IPS DF 6.9 (cell line): ENCODE data around the gene GPHB5.

Experiments used
- DNase-seq: peaks from one replicate; pipeline ENCODE4 v3.0.0-alpha.2; 2013; ENCODE audit warnings: low read depth, low spot score
- H3K27ac ChIP-seq: one replicate; pipeline ENCODE4 v1.5.1; 2013; ENCODE audit warnings: low read length, control low read depth
- H3K27me3 ChIP-seq: 2 replicates; pipeline ENCODE4 v1.6.1; 2013; ENCODE audit warnings: mild to moderate bottlenecking, low read length; ENCODE audit not compliant: control insufficient read depth, insufficient read depth
- H3K36me3 ChIP-seq: 2 replicates; pipeline ENCODE4 v1.6.1; 2013; ENCODE audit warnings: low read length; ENCODE audit not compliant: control insufficient read depth, insufficient read depth
- H3K4me1 ChIP-seq: 2 replicates; pipeline ENCODE4 v1.6.1; 2013; ENCODE audit warnings: low read length; ENCODE audit not compliant: control insufficient read depth, insufficient read depth
- H3K4me3 ChIP-seq: 2 replicates; pipeline ENCODE4 v1.5.1; 2013; ENCODE audit warnings: mild to moderate bottlenecking, low read length
- H3K9me3 ChIP-seq: 2 replicates; pipeline ENCODE4 v1.6.1; 2013; ENCODE audit warnings: low read length, inconsistent platforms; ENCODE audit not compliant: control insufficient read depth, insufficient read depth
- WGBS: extraction: QIAGEN DNeasy Blood & Tissue Kit; methylation state at CpG from one replicate; pipeline ENCODE4 v1.1.7; 2013; ENCODE audit warnings: mixed read lengths, missing lambda C conversion rate; ENCODE audit not compliant: insufficient read length, insufficient coverage; 5-methylcytosine and 5-hydroxymethylcytosine counted together

The GPHB5 gene

DNA sequence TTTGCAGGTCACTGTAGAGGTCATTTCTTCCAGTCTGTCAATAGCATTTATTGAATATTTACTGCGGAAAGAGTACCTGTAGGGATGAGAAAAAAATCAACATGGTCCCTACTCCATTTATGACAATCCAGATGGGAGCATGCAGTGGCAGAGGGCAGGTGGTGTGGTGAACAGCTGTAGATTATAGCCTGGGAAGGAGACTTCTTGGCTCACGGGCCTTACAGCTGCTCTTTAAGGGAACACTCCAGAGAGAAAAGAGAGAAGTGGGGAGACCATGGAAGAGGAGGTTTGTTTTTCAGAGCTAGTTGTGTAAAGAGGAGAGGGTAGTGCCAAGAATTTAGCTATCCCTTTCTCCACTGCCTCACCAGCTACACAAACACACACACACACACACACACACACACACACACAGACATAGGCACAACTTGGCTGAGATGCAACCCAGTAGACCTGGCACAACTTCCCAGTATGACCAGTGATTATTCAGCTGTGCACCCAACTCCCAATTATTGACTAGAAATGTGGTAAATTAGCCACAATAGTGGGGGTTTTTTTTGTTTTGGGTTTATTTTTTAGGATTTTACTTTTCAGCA is 41.0 kb downstream of the GPHB5 start:
- H3K27ac ChIP-seq, result no peak overlapping the region
- DNase-seq, result no peak
- no peak overlapping the region for H3K4me3 ChIP-seq
- H3K9me3 ChIP-seq, result no peaks in the 10 kb centered on the region
- H3K4me1 ChIP-seq, result no peaks in the 10 kb centered on the region
- H3K36me3 ChIP-seq, result no peaks in the 10 kb centered on the region
- no peaks in the 10 kb centered on the region for H3K27me3 ChIP-seq
- WGBS, result no CpG with 5 or more reads among the region's 2 CpGs

DNA sequence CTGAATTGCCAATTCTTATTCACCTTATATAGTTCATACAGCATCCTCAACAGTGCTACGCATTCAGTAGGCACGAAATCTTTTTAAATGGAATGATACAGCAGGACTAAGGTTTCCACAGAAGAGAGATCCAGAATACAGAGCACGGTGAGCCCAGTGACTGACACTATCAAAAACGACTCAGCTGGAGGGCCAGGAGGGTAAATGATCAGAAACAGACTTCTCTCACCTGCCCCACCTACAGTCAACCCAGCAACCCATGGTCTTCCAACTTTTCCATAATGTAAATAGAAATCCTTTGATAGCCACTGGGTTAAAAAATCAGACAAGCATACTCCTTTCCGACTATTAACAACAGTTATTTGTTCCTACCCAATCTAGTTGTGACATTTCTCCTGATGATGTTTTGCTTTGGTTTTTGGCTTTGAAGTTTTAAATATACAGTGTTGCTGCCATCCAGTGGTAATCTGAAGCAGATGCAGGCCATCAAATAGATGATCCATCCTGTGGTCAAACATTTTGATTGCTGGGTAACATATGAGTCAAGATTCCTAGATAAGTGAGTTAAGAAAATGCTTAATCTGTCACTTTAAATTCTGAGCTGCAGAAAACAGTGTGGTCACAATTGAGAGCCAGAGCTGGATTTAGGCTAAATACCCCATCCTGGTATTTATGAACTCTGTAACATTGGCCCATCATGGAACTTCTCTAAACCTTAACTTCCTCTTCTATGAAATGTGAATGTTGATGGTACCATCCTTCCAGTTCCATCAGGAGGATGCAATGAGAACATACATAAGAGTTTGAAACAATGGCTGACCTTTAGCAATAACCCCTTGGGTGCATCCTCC is 42.0 kb downstream of the GPHB5 start:
- WGBS, result no CpG with 5 or more reads among the region's 5 CpGs
- H3K4me1 ChIP-seq, result no peaks in the 10 kb centered on the region
- DNase-seq, result no peak
- H3K36me3 ChIP-seq, result no peaks in the 10 kb centered on the region
- no peak overlapping the region for H3K27ac ChIP-seq
- H3K9me3 ChIP-seq, result no peaks in the 10 kb centered on the region
- no peak overlapping the region for H3K4me3 ChIP-seq
- no peaks in the 10 kb centered on the region for H3K27me3 ChIP-seq

DNA sequence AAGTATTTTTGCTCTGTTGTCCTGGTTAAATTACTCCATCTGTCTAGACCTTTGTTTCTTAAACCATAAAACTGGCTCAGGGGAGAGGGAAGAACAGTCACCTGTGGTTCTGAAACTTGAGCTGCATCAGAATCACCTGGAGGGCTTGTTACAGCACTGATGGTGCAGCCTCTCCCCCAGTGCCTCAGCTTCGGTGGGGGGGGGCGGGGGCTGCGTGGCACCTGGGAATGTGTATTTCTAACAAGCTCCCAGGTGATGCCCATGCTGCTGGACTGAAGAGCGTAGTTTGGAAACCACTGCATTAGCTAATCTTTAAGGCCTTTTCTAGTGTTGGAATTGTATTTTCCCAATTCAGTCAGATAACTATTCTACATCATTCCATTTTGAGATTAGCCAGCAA is 42.7 kb downstream of the GPHB5 start:
- Histone ChIP-seq H3K27me3 (no peaks in the 10 kb centered on the region), H3K27ac (no peak overlapping the region), H3K36me3 (no peaks in the 10 kb centered on the region), H3K4me1 (no peaks in the 10 kb centered on the region), H3K9me3 (no peaks in the 10 kb centered on the region), H3K4me3 (no peak overlapping the region)
- WGBS, result no CpG with 5 or more reads among the region's 4 CpGs
- DNase-seq, result no peak

DNA sequence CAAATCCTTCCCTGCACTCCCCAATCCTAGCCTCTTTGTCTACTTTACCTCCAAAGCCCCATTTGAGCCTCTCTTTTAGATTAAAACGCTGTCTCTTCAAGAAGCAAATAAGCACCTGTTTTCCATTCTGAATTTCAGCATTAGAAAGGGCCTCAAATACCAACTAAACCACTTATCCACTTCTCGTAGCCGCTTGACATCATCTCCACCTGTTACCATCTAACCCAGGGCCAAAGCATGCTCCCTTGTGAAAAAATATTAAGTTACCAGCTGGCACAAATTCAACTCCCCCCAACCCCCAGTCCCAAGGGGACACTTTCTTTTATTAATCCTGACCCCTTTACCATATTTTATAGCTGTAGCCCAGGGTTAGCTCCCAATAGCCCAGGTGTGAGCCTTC is 43.1 kb downstream of the GPHB5 start:
- Histone ChIP-seq H3K27ac (no peak overlapping the region), H3K36me3 (no peaks in the 10 kb centered on the region)
- no CpG with 5 or more reads among the region's 3 CpGs for WGBS

DNA sequence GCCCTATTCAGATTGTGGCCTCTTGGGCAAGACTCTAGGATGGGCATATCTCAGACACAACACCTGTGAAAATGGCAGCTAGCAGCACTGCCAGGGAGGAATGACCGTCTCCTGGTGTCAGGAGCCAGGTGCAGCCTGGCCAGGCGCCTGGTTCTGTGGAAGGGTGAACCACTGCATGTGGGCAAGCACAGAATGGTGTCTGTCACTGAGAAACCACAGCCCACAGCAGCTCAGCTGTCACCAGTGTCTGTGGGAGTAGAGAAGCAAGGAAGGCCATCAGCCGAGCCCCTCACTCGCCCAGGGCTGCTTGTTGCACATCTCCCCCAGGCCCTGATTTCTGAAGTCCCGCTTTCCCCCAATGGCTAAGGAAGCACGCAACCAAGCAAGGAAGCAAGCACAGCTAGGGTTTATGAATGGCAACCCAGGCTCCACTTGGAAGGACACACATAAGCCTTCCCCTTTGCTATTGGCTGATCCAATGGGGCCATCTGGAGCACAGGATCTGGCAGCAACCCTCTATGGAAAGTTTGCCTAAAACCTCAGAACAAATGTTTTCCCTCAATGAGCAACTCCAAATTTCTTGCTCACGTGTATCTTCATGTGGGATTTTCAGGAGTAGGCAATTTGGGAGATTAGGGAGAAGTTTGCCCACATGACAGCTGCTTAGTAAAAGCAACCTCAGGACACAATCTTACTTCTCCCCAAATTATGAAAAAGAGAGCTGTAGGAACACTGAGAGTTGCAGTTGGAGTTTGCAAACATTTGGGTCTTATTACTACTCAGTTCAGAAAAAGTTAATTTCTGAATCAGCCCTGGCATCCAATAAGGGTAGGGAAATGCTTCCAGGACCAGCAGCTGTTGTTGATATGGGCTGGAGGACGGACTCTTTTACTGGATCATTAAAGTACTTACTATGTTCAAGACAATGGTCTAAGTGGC is 44.7 kb downstream of the GPHB5 start:
- no peak for DNase-seq
- Histone ChIP-seq H3K4me3 (no peak overlapping the region), H3K27me3 (no peaks in the 10 kb centered on the region), H3K9me3 (no peaks in the 10 kb centered on the region), H3K4me1 (no peaks in the 10 kb centered on the region), H3K36me3 (no peaks in the 10 kb centered on the region), H3K27ac (no peak overlapping the region)
- no CpG with 5 or more reads among the region's 8 CpGs for WGBS

More for the DNA sequence above, 43.1 kb downstream of the GPHB5 start:
- Histone ChIP-seq H3K27me3 (no peaks in the 10 kb centered on the region), H3K4me3 (no peak overlapping the region), H3K4me1 (no peaks in the 10 kb centered on the region), H3K9me3 (no peaks in the 10 kb centered on the region)
- DNase-seq, result no peak

DNA sequence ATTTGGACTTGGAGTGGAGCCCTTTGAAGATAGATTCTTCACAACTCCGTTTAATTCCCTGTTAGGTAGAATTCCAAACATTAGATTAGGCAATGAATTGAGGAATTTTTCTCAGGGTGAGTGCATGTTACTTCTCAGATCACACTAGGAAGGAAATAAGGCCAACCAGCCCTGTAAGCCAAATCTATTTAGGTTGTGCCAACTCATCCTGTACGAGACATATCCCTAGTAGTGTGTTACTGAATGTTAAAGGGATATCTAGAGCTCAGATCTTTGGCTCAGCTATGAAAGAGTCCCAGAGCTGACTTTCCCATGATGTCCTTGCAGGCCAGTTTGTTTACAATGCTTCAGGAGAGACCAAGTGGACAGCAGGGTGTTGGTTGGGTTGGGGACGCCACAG is 45.6 kb downstream of the GPHB5 start:
- Histone ChIP-seq H3K27me3 (no peaks in the 10 kb centered on the region), H3K9me3 (no peaks in the 10 kb centered on the region), H3K4me1 (no peaks in the 10 kb centered on the region), H3K4me3 (no peak overlapping the region), H3K27ac (no peak overlapping the region), H3K36me3 (no peaks in the 10 kb centered on the region)
- no peak for DNase-seq
- no CpG with 5 or more reads among the region's 3 CpGs for WGBS

DNA sequence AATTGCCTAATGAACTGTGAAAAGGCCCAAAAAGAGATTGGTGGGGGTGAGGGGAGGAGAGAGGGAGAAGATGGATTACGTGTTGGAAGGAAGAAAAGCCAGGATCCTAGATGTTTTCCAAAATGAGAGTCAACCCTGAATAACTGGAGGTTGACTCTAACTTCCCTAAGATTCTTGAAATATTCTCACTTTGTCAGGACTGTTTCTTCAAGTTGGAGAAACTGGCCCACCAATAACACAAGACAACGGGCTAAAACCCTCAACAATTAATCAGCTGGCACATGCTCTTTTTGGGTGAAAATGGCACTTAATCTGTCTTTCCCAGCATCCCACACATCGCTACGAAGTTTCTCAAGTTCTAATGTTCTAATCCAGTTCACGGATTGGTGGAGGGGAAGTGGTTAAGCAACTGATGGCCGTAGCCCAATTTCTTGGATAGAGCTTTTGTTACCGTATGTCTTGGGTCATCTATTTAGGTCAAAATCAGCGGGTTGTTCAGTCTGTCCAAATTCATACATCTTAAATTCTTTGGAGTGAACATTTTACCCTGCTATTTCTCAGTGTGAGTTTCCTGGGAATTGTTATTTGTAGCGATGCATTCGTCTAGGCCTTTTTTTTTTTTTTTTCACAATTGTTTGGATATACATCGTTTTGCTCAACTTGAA is 49.0 kb downstream of the GPHB5 start:
- no peaks in the 10 kb centered on the region for H3K4me1 ChIP-seq
- H3K27ac ChIP-seq, result no peak overlapping the region
- H3K4me3 ChIP-seq, result no peak overlapping the region
- no CpG with 5 or more reads among the region's 11 CpGs for WGBS
- no peaks in the 10 kb centered on the region for H3K27me3 ChIP-seq
- H3K9me3 ChIP-seq, result no peaks in the 10 kb centered on the region
- DNase-seq, result no peak
- H3K36me3 ChIP-seq, result no peaks in the 10 kb centered on the region; the same call in 1 of the 2 replicates

DNA sequence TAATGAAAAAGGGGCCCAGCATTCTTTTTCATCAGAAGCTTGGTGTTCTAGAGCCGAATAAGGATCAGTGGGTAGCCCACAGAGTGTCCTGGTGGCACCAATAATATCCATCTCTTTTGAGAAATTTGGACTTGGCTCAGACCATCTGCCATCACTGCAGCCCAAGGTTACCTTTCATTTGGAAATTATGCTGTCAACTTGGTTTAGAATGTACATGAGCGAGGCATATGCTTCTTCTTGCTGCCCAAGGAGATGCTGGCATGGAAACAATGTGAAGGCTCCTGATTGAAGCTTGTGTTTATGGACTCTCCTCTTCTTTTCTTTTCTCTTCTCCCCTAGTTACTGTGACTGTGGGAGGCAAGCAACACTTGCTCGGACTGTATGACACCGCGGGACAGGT is 50.0 kb downstream of the GPHB5 start:
- no peaks in the 10 kb centered on the region for H3K9me3 ChIP-seq
- H3K4me3 ChIP-seq, result no peak overlapping the region
- no peaks in the 10 kb centered on the region for H3K27me3 ChIP-seq
- DNase-seq, result no peak
- no peaks in the 10 kb centered on the region for H3K4me1 ChIP-seq
- no peak overlapping the region for H3K27ac ChIP-seq
- no CpG with 5 or more reads among the region's 5 CpGs for WGBS
- no peaks in the 10 kb centered on the region; the same call in 1 of the 2 replicates for H3K36me3 ChIP-seq

DNA sequence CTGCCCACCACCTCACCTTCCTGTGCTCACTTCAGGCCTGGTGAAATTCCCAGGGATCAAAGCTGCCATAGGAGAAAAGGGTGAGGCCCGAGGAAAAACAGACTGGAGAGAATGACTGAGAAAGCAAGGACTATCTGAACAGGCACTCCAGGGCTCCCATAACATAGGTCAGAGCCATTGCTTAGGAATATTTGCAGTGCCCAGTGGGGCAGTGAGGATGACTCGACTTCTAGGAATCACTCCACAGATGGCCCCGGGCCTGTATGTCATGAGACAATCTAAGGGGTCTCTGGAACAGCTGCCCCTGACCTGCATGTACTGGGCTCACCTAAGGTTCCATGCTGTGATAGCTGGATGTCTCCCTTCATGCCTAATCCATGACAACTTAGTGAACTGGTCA is 51.6 kb downstream of the GPHB5 start:
- Histone ChIP-seq H3K9me3 (no peaks in the 10 kb centered on the region), H3K27me3 (no peaks in the 10 kb centered on the region), H3K27ac (no peak overlapping the region), H3K36me3 (no peaks in the 10 kb centered on the region; the same call in 1 of the 2 replicates), H3K4me3 (no peak overlapping the region), H3K4me1 (no peaks in the 10 kb centered on the region)
- no peak for DNase-seq
- WGBS, result no CpG with 5 or more reads among the region's 3 CpGs

DNA sequence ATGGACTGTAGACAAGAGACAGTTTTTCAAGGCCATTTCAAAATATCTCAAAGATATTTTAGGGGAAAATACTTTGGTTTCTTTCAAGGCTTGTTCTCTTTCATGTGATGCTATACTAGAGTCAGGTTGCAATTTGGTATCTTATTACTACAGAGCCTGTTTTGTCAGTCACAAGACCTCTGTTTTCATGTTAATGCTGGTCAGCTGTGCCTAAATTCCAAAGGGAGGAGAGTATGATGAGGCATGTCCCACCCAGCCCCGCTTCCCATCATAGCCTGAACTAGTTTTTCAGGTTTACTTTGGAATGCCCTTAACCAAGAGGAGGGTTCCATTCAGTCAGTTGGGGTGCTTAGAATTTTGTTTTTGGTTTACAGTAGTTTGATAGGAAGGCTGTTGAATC is 52.6 kb downstream of the GPHB5 start:
- H3K27me3 ChIP-seq, result no peaks in the 10 kb centered on the region
- no peaks in the 10 kb centered on the region for H3K4me1 ChIP-seq
- H3K27ac ChIP-seq, result no peak overlapping the region
- no CpG with 5 or more reads among the region's 1 CpG for WGBS
- no peaks in the 10 kb centered on the region for H3K9me3 ChIP-seq
- DNase-seq, result no peak
- H3K36me3 ChIP-seq, result no peaks in the 10 kb centered on the region; the same call in 1 of the 2 replicates
- no peak overlapping the region for H3K4me3 ChIP-seq
